ENCODE measurements around the gene INPP5F.

The INPP5F gene

DNA sequence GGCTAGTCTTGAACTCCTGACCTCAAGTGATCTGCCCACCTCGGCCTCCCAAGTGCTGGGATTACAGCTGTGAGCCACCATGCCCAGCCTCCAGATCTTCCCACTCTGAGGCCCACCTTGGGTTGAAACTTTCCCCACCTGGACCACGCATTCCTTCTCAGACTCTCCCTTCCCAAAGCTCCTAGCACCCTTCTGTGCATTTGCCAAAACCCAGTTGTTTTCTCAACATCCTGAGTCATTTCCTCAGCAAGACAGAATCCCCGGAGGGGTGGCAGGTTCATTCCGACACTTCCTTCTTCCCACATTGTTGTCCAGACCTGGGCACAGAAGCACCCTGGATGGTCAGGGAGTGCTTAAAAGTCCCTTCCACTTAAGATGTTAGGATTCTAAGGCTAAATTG, 45.8 kb upstream of the INPP5F start:
- H3K36me3 ChIP-seq (ENCODE audit: control insufficient read depth in 1 of 2, insufficient read depth in 2 of 2, low read length in 2 of 2) = peaks cover 17 to 19% of the 10 kb centered on the region in 2 experiments
- no peaks in the 10 kb centered on the region for H3K79me2 ChIP-seq (ENCODE audit: control insufficient read depth, insufficient read depth, low read length, poor library complexity)
- no peak overlapping the region for H2AFZ ChIP-seq (ENCODE audit: insufficient read depth, low read length, poor library complexity)
- H4K91ac ChIP-seq (ENCODE audit: low read depth, low read length) = no peak overlapping the region
- no peak overlapping the region for H2BK120ac ChIP-seq (ENCODE audit: insufficient read depth, low read length, poor library complexity)
- H3K9me3 ChIP-seq (ENCODE audit: insufficient read depth, low read depth, low read length) = no peaks in the 10 kb centered on the region
- no peak overlapping the region for H2BK12ac ChIP-seq (ENCODE audit: low read length)
- no peak overlapping the region for H3K4me3 ChIP-seq (ENCODE audit: low read depth, low read length)
- no peak overlapping the region for H3K9ac ChIP-seq (ENCODE audit: low read length)
- no peak overlapping the region for H3K23ac ChIP-seq (ENCODE audit: low read length)
- H3K79me1 ChIP-seq (ENCODE audit: low read length) = peaks cover 2% of the 10 kb centered on the region
- no peak overlapping the region for H4K12ac ChIP-seq (ENCODE audit: low read depth, low read length)
- no peak overlapping the region for H2BK5ac ChIP-seq (ENCODE audit: low read depth, low read length, poor library complexity)
- H3K4me1 ChIP-seq (ENCODE audit: control insufficient read depth in 1 of 2, insufficient read depth in 2 of 2, low read length in 2 of 2) = peaks cover 7 to 17% of the 10 kb centered on the region in 2 experiments
- H3K27me3 ChIP-seq (ENCODE audit: insufficient read depth, low read length) = no peaks in the 10 kb centered on the region
- no peak overlapping the region for H3K4me2 ChIP-seq (ENCODE audit: low read length)
- H3K14ac ChIP-seq (ENCODE audit: low read length) = no peak overlapping the region
- no peak overlapping the region for H4K8ac ChIP-seq (ENCODE audit: low read depth, low read length)
- no peak overlapping the region for H3K27ac ChIP-seq (ENCODE audit: low read depth, low read length)
- H2AK5ac ChIP-seq (ENCODE audit: low read length) = no peak overlapping the region
- no CpG with 5 or more reads among the region's 4 CpGs for WGBS (ENCODE audit: extremely low coverage, insufficient coverage, insufficient read length)
- no peak overlapping the region for H3K4ac ChIP-seq (ENCODE audit: low read depth, low read length)
- no peak overlapping the region for H3K18ac ChIP-seq (ENCODE audit: low read length)
- DNase-seq = peak; percentile 42 to 45

DNA sequence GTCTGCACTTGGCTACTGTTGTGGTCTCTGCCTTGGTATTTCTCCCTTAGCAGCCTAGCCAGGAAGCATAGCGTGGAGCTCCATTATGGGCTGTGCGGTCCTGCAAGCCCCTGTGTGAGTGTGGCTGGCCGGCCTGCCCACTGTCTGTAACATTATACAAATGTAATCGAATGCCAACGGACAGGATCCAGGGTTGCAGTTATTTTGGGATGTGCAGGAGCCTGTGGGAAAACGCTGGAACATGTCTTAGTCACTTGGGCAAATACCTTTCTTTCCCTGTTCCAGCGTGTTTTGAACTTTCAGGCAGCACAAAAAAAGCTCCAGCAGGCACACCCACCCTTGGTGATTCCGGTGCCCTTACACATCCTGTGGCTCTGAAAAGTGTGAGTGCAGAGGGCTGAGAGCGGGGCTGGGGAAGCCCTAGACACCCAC, 45.2 kb upstream of the INPP5F start:
- no peak overlapping the region for H3K4ac ChIP-seq (ENCODE audit: low read depth, low read length)
- no peak overlapping the region for H2BK120ac ChIP-seq (ENCODE audit: insufficient read depth, low read length, poor library complexity)
- H3K4me2 ChIP-seq (ENCODE audit: low read length) = no peak overlapping the region
- H3K79me2 ChIP-seq (ENCODE audit: control insufficient read depth, insufficient read depth, low read length, poor library complexity) = no peaks in the 10 kb centered on the region
- no peak overlapping the region for H2AFZ ChIP-seq (ENCODE audit: insufficient read depth, low read length, poor library complexity)
- H2BK12ac ChIP-seq (ENCODE audit: low read length) = no peak overlapping the region
- H3K9me3 ChIP-seq (ENCODE audit: insufficient read depth, low read depth, low read length) = no peaks in the 10 kb centered on the region
- H4K91ac ChIP-seq (ENCODE audit: low read depth, low read length) = no peak overlapping the region
- no CpG with 5 or more reads among the region's 9 CpGs for WGBS (ENCODE audit: extremely low coverage, insufficient coverage, insufficient read length)
- H3K9ac ChIP-seq (ENCODE audit: low read length) = no peak overlapping the region
- H3K23ac ChIP-seq (ENCODE audit: low read length) = no peak overlapping the region
- no peak overlapping the region for H4K8ac ChIP-seq (ENCODE audit: low read depth, low read length)
- peaks cover 7 to 17% of the 10 kb centered on the region in 2 experiments for H3K4me1 ChIP-seq (ENCODE audit: control insufficient read depth in 1 of 2, insufficient read depth in 2 of 2, low read length in 2 of 2)
- H3K14ac ChIP-seq (ENCODE audit: low read length) = no peak overlapping the region
- H3K27me3 ChIP-seq (ENCODE audit: insufficient read depth, low read length) = no peaks in the 10 kb centered on the region
- no peak overlapping the region for H3K27ac ChIP-seq (ENCODE audit: low read depth, low read length)
- H2BK5ac ChIP-seq (ENCODE audit: low read depth, low read length, poor library complexity) = no peak overlapping the region
- H3K36me3 ChIP-seq (ENCODE audit: control insufficient read depth in 1 of 2, insufficient read depth in 2 of 2, low read length in 2 of 2) = peaks cover 17 to 19% of the 10 kb centered on the region in 2 experiments
- no peak overlapping the region for H2AK5ac ChIP-seq (ENCODE audit: low read length)
- H3K4me3 ChIP-seq (ENCODE audit: low read depth, low read length) = no peak overlapping the region
- H3K18ac ChIP-seq (ENCODE audit: low read length) = no peak overlapping the region
- no peak for DNase-seq
- no peak overlapping the region for H4K12ac ChIP-seq (ENCODE audit: low read depth, low read length)
- H3K79me1 ChIP-seq (ENCODE audit: low read length) = peaks cover 2% of the 10 kb centered on the region

- no peaks in the 10 kb centered on the region for H3K79me2 ChIP-seq (ENCODE audit: control insufficient read depth, insufficient read depth, low read length, poor library complexity)
- no peak overlapping the region for H2BK12ac ChIP-seq (ENCODE audit: low read length)
- no peak overlapping the region for H2BK5ac ChIP-seq (ENCODE audit: low read depth, low read length, poor library complexity)
- H3K18ac ChIP-seq (ENCODE audit: low read length) = no peak overlapping the region
- H3K27ac ChIP-seq (ENCODE audit: low read depth, low read length) = peak overlapping the region; percentile 84
- peak overlapping the region; percentile 5 for H3K4me3 ChIP-seq (ENCODE audit: low read depth, low read length)
- H3K4me2 ChIP-seq (ENCODE audit: low read length) = peak overlapping the region; percentile 66
- H3K9ac ChIP-seq (ENCODE audit: low read length) = no peak overlapping the region
- H2BK120ac ChIP-seq (ENCODE audit: insufficient read depth, low read length, poor library complexity) = peak overlapping the region; percentile 10
- no CpG with 5 or more reads among the region's 24 CpGs for WGBS (ENCODE audit: extremely low coverage, insufficient coverage, insufficient read length)
- no peak overlapping the region for H4K12ac ChIP-seq (ENCODE audit: low read depth, low read length)
- H3K36me3 ChIP-seq (ENCODE audit: control insufficient read depth in 1 of 2, insufficient read depth in 2 of 2, low read length in 2 of 2) = no peaks in the 10 kb centered on the region
- H3K79me1 ChIP-seq (ENCODE audit: low read length) = peaks cover 18% of the 10 kb centered on the region
- H3K4ac ChIP-seq (ENCODE audit: low read depth, low read length) = no peak overlapping the region
- no peak overlapping the region for H3K23ac ChIP-seq (ENCODE audit: low read length)
- H3K9me3 ChIP-seq (ENCODE audit: insufficient read depth, low read depth, low read length) = no peaks in the 10 kb centered on the region
- peaks cover 19 to 28% of the 10 kb centered on the region in 2 experiments for H3K4me1 ChIP-seq (ENCODE audit: control insufficient read depth in 1 of 2, insufficient read depth in 2 of 2, low read length in 2 of 2)
- H3K14ac ChIP-seq (ENCODE audit: low read length) = no peak overlapping the region
- DNase-seq = peak; percentile 66 to 94
- H4K8ac ChIP-seq (ENCODE audit: low read depth, low read length) = peak overlapping the region; percentile 36
- H3K27me3 ChIP-seq (ENCODE audit: insufficient read depth, low read length) = no peaks in the 10 kb centered on the region
- no peak overlapping the region for H2AK5ac ChIP-seq (ENCODE audit: low read length)
- peak overlapping the region; percentile 40 for H2AFZ ChIP-seq (ENCODE audit: insufficient read depth, low read length, poor library complexity)
- peak overlapping the region; percentile 64 for H4K91ac ChIP-seq (ENCODE audit: low read depth, low read length)
Observed at GRCh38 chr10:119686465-119687191, 39.2 kb upstream of the INPP5F start.

DNA sequence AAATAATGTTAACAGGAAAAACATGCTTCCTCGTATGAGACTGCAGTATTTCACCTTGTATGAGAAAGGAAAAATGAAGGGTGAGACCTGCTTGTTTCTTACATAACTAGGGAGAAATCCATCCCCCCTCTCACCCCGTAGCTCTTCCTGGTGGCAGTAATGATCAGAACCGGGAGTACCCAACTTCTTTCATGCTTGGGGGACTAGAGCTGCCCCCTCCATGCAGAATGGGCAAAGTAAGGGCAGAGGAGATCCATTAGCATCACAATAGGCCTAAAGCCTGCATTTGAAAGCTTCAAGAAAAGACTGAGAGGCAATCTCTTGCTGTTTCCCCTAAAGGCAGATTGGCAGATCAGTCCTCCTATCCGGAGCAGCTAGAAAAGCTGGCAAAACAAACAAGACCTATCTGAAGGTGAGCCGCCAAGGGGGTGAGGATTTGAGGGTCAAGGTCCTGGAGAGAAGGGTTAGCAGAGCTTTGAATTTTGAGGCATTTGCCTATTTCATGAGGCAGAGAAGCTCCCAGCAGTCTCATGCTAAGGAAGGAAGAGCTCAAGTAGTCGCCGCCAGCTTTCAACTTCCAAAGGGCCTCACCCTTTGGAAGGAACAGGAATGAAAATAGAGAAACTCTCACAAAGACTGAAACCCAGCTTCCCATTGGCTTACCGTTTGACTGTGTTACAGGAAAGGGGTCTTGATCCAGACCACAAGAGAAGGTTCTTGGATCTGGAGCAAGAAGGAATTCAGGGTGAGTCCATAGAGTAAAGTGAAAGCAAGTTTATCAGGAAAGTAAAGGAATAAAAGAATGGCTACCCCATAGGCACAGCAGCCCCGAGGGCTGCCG, 38.4 kb upstream of the INPP5F start:
- Histone ChIP-seq H3K9ac (ENCODE audit: low read length) (no peak overlapping the region), H2AFZ (ENCODE audit: insufficient read depth, low read length, poor library complexity) (peak overlapping the region; percentile 66), H2BK5ac (ENCODE audit: low read depth, low read length, poor library complexity) (peak overlapping the region; percentile 82), H3K18ac (ENCODE audit: low read length) (peak overlapping the region; percentile 86), H3K14ac (ENCODE audit: low read length) (peak overlapping the region; percentile 71), H3K4me2 (ENCODE audit: low read length) (peak overlapping the region; percentile 66), H3K9me3 (ENCODE audit: insufficient read depth, low read depth, low read length) (no peaks in the 10 kb centered on the region), H3K4me3 (ENCODE audit: low read depth, low read length) (no peak overlapping the region), H4K12ac (ENCODE audit: low read depth, low read length) (no peak overlapping the region), H3K4ac (ENCODE audit: low read depth, low read length) (peak overlapping the region; percentile 17), H3K79me1 (ENCODE audit: low read length) (peaks cover 18% of the 10 kb centered on the region), H3K36me3 (ENCODE audit: control insufficient read depth in 1 of 2, insufficient read depth in 2 of 2, low read length in 2 of 2) (no peaks in the 10 kb centered on the region), H2BK120ac (ENCODE audit: insufficient read depth, low read length, poor library complexity) (peak overlapping the region; percentile 85), H3K27me3 (ENCODE audit: insufficient read depth, low read length) (no peaks in the 10 kb centered on the region), H3K27ac (ENCODE audit: low read depth, low read length) (peak overlapping the region; percentile 84), H2BK12ac (ENCODE audit: low read length) (peak overlapping the region; percentile 86), H3K23ac (ENCODE audit: low read length) (no peak overlapping the region), H4K8ac (ENCODE audit: low read depth, low read length) (peak overlapping the region; percentile 44), H4K91ac (ENCODE audit: low read depth, low read length) (peak overlapping the region; percentile 83), H2AK5ac (ENCODE audit: low read length) (no peak overlapping the region), H3K4me1 (ENCODE audit: control insufficient read depth in 1 of 2, insufficient read depth in 2 of 2, low read length in 2 of 2) (peaks cover 16 to 23% of the 10 kb centered on the region in 2 experiments), H3K79me2 (ENCODE audit: control insufficient read depth, insufficient read depth, low read length, poor library complexity) (no peaks in the 10 kb centered on the region)
- no CpG with 5 or more reads among the region's 10 CpGs for WGBS (ENCODE audit: extremely low coverage, insufficient coverage, insufficient read length)
- no peak for DNase-seq
